K562 (cell line): ENCODE data around the gene CTF1. TPM values are rescaled to one million over a fixed set of nuclear protein-coding genes. Genes with fewer than 3 reads are reported as not detected.

ENCODE experiments used
- ATAC-seq: fragments of 200-7000 bp; cut with Tn5 transposase; 3 replicates; pipeline ENCODE4 v1.9.1; 2020; ENCODE audit warnings: moderate library complexity
- BruUV-seq: library from RNA; stranded (reverse); fragments of 400-500 nt; replicated peaks from 2 replicates; lab custom pipeline; 2021; lab: Mats Ljungman, UMichigan
- CTCF ChIA-PET: fragments of 300-600 bp; formaldehyde crosslinking; extraction: SDS; loops from one replicate; lab custom pipeline; 2021; ENCODE audit warnings: low intra/inter-chr PET ratio; lab: Yijun Ruan, JAX
- POLR2A ChIA-PET: fragments of 300-600, 350-650 bp; sonication (Branson Sonifier 250); formaldehyde crosslinking; extraction: SDS; loops from one replicate; lab custom pipeline; 2021; ENCODE audit warnings: antibody characterized with exemption, inconsistent platforms; lab: Yijun Ruan, JAX
- DNase-seq, 4 experiments: peaks; one replicate each; pipeline versions ENCODE4 v3.0.0 to v3.0.0-alpha.2; 2011 to 2018; ENCODE audit warnings: low spot score in 3 of 4, mixed read lengths in 3 of 4; ENCODE audit errors: extremely low read depth in 1 of 4
- FAIRE-seq: peaks from 2 replicates; lab custom pipeline; 2011; peaks lifted over from hg19 to GRCh38; lab: Jason Lieb, UNC
- H2AFZ ChIP-seq: 2 replicates; pipeline ENCODE4 v1.6.0; 2011; ENCODE audit warnings: low read depth, low read length, control low read depth, inconsistent platforms
- H3K27ac ChIP-seq: fragments of 200-600 bp; 3 replicates; pipeline ENCODE4 v1.8.0; 2011; ENCODE audit warnings: low read depth, mild to moderate bottlenecking, control low read depth, inconsistent platforms, low read length, moderate library complexity, mixed read lengths; ENCODE audit errors: extremely low read depth
- H3K27me3 ChIP-seq, 2 experiments: fragments of 300-600 bp in 1 of 2; 2 replicates in 1 of 2; 3 replicates in 1 of 2; pipeline versions ENCODE4 v1.6.0 to v1.8.0; 2011; ENCODE audit warnings: inconsistent platforms in 2 of 2, low read length in 2 of 2, mild to moderate bottlenecking in 1 of 2, mixed read lengths in 1 of 2, moderate library complexity in 1 of 2; ENCODE audit not compliant: control insufficient read depth in 2 of 2, insufficient read depth in 2 of 2
- H3K36me3 ChIP-seq: fragments of 300-600 bp; 3 replicates; pipeline ENCODE4 v1.8.0; 2011; ENCODE audit warnings: mild to moderate bottlenecking, low read length, inconsistent platforms; ENCODE audit not compliant: control insufficient read depth, insufficient read depth
- H3K4me1 ChIP-seq, 2 experiments: fragments of 200-600 bp in 1 of 2; replicated peaks in 1 of 2; 2 replicates in 1 of 2; 3 replicates in 1 of 2; pipeline versions ENCODE4 v1.5.1 to v1.8.0; 2011; ENCODE audit warnings: inconsistent platforms in 2 of 2, low read length in 2 of 2, mild to moderate bottlenecking in 1 of 2, mixed read lengths in 1 of 2, moderate library complexity in 1 of 2; ENCODE audit not compliant: control insufficient read depth in 2 of 2, insufficient read depth in 2 of 2
- H3K4me2 ChIP-seq: 2 replicates; pipeline ENCODE4 v1.6.1; 2011; ENCODE audit warnings: low read length, control low read depth, inconsistent platforms, mixed read lengths; ENCODE audit not compliant: insufficient read depth
- H3K4me3 ChIP-seq: fragments of 200-600 bp; sonication (generic), shearing (Covaris generic); 2 replicates; pipeline ENCODE4 v1.5.1; 2016; ENCODE audit warnings: control low read depth, inconsistent platforms
- H3K79me2 ChIP-seq: fragments of 200-600 bp; 3 replicates; pipeline ENCODE4 v1.8.0; 2011; ENCODE audit warnings: low read length, inconsistent platforms; ENCODE audit not compliant: control insufficient read depth, insufficient read depth
- H3K9ac ChIP-seq, 2 experiments: 2 replicates each; pipeline versions ENCODE4 v1.6.0 to v1.6.1; 2011; ENCODE audit warnings: low read depth in 2 of 2, low read length in 2 of 2, control low read depth in 1 of 2, inconsistent platforms in 1 of 2, mild to moderate bottlenecking in 1 of 2, mixed read lengths in 1 of 2; ENCODE audit not compliant: insufficient read depth in 1 of 2
- H3K9me1 ChIP-seq: one replicate; pipeline ENCODE4 v1.6.0; 2011; ENCODE audit warnings: inconsistent platforms, mild to moderate bottlenecking, low read length, moderate library complexity; ENCODE audit not compliant: control insufficient read depth, insufficient read depth
- H3K9me3 ChIP-seq: replicated peaks from 2 replicates; pipeline ENCODE4 v1.5.1; 2011; ENCODE audit warnings: low read depth, low read length, inconsistent platforms; ENCODE audit not compliant: control insufficient read depth, insufficient read depth
- H4K20me1 ChIP-seq: replicated peaks from 2 replicates; pipeline ENCODE4 v1.6.1; 2011; ENCODE audit warnings: low read length, inconsistent platforms, mixed read lengths; ENCODE audit not compliant: control insufficient read depth, insufficient read depth
- ILK ChIP-seq: fragments of 450-650 bp; IDR thresholded peaks from 2 replicates; pipeline ENCODE4 v1.6.1; 2016; ENCODE audit warnings: missing genetic modification characterization, low read depth, mild to moderate bottlenecking, missing compliant biosample characterization, moderate library complexity, borderline replicate concordance
- JUN ChIP-seq, 2 experiments: sonication (generic) in 1 of 2; formaldehyde crosslinking in 1 of 2; IDR thresholded peaks; 2 replicates each; pipeline versions ENCODE4 v1.6.1 to v1.8.0; 2012 to 2022; ENCODE audit warnings: borderline replicate concordance in 2 of 2, mild to moderate bottlenecking in 2 of 2, improper control_type of control experiment in 1 of 2, low read depth in 1 of 2, low read length in 1 of 2, missing genetic modification reagents in 1 of 2
- NCOA1 ChIP-seq: fragments of 450-650 bp; IDR thresholded peaks from 2 replicates; pipeline ENCODE4 v1.6.1; 2016; ENCODE audit warnings: low read depth
- SPI1 ChIP-seq: IDR thresholded peaks from 2 replicates; pipeline ENCODE4 v1.6.1; 2011; ENCODE audit warnings: low read depth, low read length, control low read depth, borderline replicate concordance
- WGBS: fragments of 100-300 bp; shearing (Covaris generic); methylation state at CpG from one replicate; pipeline ENCODE4 v1.1.6; 2016; ENCODE audit warnings: low coverage, mixed read lengths; ENCODE audit not compliant: insufficient coverage; ENCODE audit errors: missing lambda C conversion rate; 5-methylcytosine and 5-hydroxymethylcytosine counted together
- in situ Hi-C: fragments of 300-500 bp; cut with MboI; formaldehyde crosslinking; loops from 4 replicates; pipeline ENCODE4 v1.15.0; 2018; ENCODE audit warnings: inconsistent platforms, mixed read lengths
- intact Hi-C: fragments of 100-400 bp; cut with micrococcal nuclease; formaldehyde crosslinking; loops from 2 replicates; pipeline ENCODE4 v1.14.2; 2022
- polyA plus RNA-seq, 8 experiments: library from polyadenylated mRNA; depleted of rRNA in 4 of 8; stranded (reverse) in 5 of 8; unstranded in 3 of 8; fragments of >200 nt; fragmentation: Nextera tagmentation in 2 of 8; fragmentation: Illumina TruSeq in 1 of 8; extraction: Ambion mirVana in 2 of 8; extraction: Trizol in 1 of 8; gene quantifications; 2 replicates each; pipeline versions ENCODE4 v1.2.1 to v1.2.3, GENCODE V29; 2011 to 2014; ENCODE audit warnings: inconsistent platforms in 1 of 8, missing spikeins in 1 of 8
- total RNA-seq, 7 experiments: library from RNA; depleted of rRNA in 6 of 7; stranded (reverse); fragments of >200 nt in 6 of 7; fragmentation: Illumina TruSeq in 2 of 7; extraction: Trizol in 2 of 7; gene quantifications; 2 replicates each; pipeline versions ENCODE4 v1.2.1 to v1.2.3, GENCODE V29; 2011 to 2021; ENCODE audit warnings: low replicate concordance in 1 of 7
- TF ChIP-seq, protein P1 (sequence below): fragments of 250-450 bp; sonication (Bioruptor Pico); IDR thresholded peaks from 2 replicates; pipeline ENCODE4 v1.8.0; 2021; ENCODE audit warnings: mild to moderate bottlenecking, moderate library complexity
- TF ChIP-seq, protein P2 (sequence below), 2 experiments: IDR thresholded peaks; 2 replicates each; pipeline ENCODE4 v1.6.1; 2012; ENCODE audit warnings: improper control_type of control experiment in 2 of 2, low read depth in 2 of 2, low read length in 2 of 2, borderline replicate concordance in 1 of 2
- TF ChIP-seq, protein P3 (sequence below): IDR thresholded peaks from 2 replicates; pipeline ENCODE4 v1.6.1; 2012; ENCODE audit warnings: low read depth, low read length, improper control_type of control experiment, borderline replicate concordance
- TF ChIP-seq, protein P4 (sequence below): sonication (generic); formaldehyde crosslinking; IDR thresholded peaks from 2 replicates; pipeline ENCODE4 v1.8.0; 2022; ENCODE audit warnings: mild to moderate bottlenecking, missing genetic modification reagents
- TF ChIP-seq, protein P5 (sequence below): IDR thresholded peaks from 2 replicates; pipeline ENCODE4 v1.6.1; 2011; ENCODE audit warnings: borderline replicate concordance, low read depth, mild to moderate bottlenecking, moderate library complexity, low read length; ENCODE audit not compliant: insufficient read depth, poor library complexity, severe bottlenecking

The CTF1 gene
- total and polyA plus RNA-seq, 9 of the 15 experiments (the other 6 are each of a cell fraction or from before 2014, with no cell fraction given) = 0.24 to 2.5 (median 0.44) TPM

DNA sequence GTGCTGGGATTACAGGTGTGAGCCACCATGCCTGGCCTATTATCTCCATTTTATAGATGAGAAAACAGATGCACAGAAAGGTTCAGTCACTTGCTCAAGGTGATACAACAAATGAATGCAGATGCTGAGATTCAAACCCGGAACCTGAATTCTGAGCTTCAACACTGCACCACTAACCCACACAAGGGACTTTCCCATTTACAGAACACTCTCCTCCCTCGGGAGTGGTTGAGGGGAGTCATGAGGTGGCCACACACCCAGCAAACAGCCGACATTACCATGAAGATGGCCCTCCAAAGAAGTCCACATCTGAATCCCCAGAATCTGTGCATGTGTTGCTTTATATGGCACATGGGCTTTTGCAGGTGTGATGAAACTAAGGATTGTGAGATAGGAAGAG, 11.7 kb upstream of the CTF1 start (continued):
- TF ChIP-seq JUN (IDR thresholded peaks at IDR 0.05; ENCODE audit: borderline replicate concordance, low read depth, low read length) (no peak), JUN (CRISPR knock-in tag; IDR thresholded peaks at IDR 0.05; ENCODE audit: borderline replicate concordance) (no peak), NCOA1 (no peak), SPI1 (no peak)
- TF ChIP-seq, protein P1, sequence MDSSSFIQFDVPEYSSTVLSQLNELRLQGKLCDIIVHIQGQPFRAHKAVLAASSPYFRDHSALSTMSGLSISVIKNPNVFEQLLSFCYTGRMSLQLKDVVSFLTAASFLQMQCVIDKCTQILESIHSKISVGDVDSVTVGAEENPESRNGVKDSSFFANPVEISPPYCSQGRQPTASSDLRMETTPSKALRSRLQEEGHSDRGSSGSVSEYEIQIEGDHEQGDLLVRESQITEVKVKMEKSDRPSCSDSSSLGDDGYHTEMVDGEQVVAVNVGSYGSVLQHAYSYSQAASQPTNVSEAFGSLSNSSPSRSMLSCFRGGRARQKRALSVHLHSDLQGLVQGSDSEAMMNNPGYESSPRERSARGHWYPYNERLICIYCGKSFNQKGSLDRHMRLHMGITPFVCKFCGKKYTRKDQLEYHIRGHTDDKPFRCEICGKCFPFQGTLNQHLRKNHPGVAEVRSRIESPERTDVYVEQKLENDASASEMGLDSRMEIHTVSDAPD (CRISPR knock-in tag) = no peak
- TF ChIP-seq, protein P2, sequence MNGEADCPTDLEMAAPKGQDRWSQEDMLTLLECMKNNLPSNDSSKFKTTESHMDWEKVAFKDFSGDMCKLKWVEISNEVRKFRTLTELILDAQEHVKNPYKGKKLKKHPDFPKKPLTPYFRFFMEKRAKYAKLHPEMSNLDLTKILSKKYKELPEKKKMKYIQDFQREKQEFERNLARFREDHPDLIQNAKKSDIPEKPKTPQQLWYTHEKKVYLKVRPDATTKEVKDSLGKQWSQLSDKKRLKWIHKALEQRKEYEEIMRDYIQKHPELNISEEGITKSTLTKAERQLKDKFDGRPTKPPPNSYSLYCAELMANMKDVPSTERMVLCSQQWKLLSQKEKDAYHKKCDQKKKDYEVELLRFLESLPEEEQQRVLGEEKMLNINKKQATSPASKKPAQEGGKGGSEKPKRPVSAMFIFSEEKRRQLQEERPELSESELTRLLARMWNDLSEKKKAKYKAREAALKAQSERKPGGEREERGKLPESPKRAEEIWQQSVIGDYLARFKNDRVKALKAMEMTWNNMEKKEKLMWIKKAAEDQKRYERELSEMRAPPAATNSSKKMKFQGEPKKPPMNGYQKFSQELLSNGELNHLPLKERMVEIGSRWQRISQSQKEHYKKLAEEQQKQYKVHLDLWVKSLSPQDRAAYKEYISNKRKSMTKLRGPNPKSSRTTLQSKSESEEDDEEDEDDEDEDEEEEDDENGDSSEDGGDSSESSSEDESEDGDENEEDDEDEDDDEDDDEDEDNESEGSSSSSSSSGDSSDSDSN (IDR thresholded peaks at IDR 0.05; ENCODE audit: borderline replicate concordance in 1 of 2, low read depth in 2 of 2, low read length in 2 of 2) = no peak

DNA sequence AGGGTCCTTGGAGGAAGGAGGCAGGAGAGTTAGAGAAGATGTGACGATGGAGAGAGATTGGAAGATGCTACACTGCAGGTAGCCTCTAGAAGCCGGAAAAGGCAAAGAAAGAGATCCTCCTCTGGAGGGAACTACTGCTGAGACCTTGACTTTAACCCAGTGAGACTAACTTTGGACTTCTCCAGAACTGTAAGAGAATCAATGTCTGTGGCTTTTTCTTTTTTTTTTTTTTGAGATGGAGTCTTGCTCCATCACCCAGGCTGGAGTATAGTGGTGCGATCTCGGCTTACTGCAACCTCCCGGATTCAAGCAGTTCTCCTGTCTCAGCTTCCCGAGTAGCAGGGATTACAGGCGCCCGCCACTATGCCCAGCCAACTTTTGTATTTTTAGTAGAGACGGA, 11.2 kb upstream of the CTF1 start:
- ATAC-seq (no peak), FAIRE-seq (no peak), DNase-seq (no peak)
- no peaks in the 10 kb centered on the region for H4K20me1 ChIP-seq
- POLR2A ChIA-PET = interaction anchor here (1.4 kb wide), 1 partner anchor 11 kb away, joined by 4 read pairs; no protein-coding TSS in a partner anchor
- H3K36me3 ChIP-seq = peaks cover 45% of the 10 kb centered on the region; the same call in 2 of the 3 replicates
- 89% methylated on average over 6 of the region's 9 CpGs for WGBS
- no peaks in the 10 kb centered on the region for H3K9me1 ChIP-seq
- no peaks in the 10 kb centered on the region for H3K9me3 ChIP-seq
- no TSS peak for BruUV-seq
- in situ Hi-C loops = no loop called here
- CTCF ChIA-PET = no interaction called here
- no peak overlapping the region for H3K9ac ChIP-seq
- no peaks in the 10 kb centered on the region for H3K27me3 ChIP-seq
- intact Hi-C loops = no loop called here
- no peak overlapping the region for H2AFZ ChIP-seq
- H3K79me2 ChIP-seq = no peaks in the 10 kb centered on the region
- no peak overlapping the region for H3K27ac ChIP-seq
- H3K4me1 ChIP-seq = peaks cover 0 to 9% of the 10 kb centered on the region in 2 experiments; a peak in 2 of 5 replicates
- H3K4me2 ChIP-seq = no peak overlapping the region
- no peak overlapping the region for H3K4me3 ChIP-seq
- no peak for TF ChIP-seq ILK
- TF ChIP-seq, protein P3, sequence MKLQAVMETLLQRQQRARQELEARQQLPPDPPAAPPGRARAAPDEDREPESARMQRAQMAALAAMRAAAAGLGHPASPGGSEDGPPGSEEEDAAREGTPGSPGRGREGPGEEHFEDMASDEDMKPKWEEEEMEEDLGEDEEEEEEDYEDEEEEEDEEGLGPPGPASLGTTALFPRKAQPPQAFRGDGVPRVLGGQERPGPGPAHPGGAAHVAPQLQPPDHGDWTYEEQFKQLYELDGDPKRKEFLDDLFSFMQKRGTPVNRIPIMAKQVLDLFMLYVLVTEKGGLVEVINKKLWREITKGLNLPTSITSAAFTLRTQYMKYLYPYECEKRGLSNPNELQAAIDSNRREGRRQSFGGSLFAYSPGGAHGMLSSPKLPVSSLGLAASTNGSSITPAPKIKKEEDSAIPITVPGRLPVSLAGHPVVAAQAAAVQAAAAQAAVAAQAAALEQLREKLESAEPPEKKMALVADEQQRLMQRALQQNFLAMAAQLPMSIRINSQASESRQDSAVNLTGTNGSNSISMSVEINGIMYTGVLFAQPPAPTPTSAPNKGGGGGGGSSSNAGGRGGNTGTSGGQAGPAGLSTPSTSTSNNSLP = no peak
- TF ChIP-seq, protein P4, sequence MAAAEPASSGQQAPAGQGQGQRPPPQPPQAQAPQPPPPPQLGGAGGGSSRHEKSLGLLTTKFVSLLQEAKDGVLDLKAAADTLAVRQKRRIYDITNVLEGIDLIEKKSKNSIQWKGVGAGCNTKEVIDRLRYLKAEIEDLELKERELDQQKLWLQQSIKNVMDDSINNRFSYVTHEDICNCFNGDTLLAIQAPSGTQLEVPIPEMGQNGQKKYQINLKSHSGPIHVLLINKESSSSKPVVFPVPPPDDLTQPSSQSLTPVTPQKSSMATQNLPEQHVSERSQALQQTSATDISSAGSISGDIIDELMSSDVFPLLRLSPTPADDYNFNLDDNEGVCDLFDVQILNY (CRISPR knock-in tag) = no peak
- TF ChIP-seq, protein P5, sequence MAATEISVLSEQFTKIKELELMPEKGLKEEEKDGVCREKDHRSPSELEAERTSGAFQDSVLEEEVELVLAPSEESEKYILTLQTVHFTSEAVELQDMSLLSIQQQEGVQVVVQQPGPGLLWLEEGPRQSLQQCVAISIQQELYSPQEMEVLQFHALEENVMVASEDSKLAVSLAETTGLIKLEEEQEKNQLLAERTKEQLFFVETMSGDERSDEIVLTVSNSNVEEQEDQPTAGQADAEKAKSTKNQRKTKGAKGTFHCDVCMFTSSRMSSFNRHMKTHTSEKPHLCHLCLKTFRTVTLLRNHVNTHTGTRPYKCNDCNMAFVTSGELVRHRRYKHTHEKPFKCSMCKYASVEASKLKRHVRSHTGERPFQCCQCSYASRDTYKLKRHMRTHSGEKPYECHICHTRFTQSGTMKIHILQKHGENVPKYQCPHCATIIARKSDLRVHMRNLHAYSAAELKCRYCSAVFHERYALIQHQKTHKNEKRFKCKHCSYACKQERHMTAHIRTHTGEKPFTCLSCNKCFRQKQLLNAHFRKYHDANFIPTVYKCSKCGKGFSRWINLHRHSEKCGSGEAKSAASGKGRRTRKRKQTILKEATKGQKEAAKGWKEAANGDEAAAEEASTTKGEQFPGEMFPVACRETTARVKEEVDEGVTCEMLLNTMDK = no peak
